ENCODE results near the gene DNAAF3.
"Not testable (repeated sequence)": the region's sequence is repeated elsewhere in the genome, so short reads cannot be mapped to it uniquely, and the experiment has no call there.

The DNAAF3 gene

GRCh38 chr19:55175117-55175867 is 8.9 kb upstream of the DNAAF3 start:
- H3K4me3 ChIP-seq (ENCODE audit: low read depth, low read length) = no peak overlapping the region
- TF ChIP-seq CTCF (IDR thresholded peaks at IDR 0.05; ENCODE audit: borderline replicate concordance, insufficient read depth, low read depth, low read length) = no peak

- H3K4me3 ChIP-seq (ENCODE audit: low read depth, low read length) = no peak overlapping the region
- TF ChIP-seq CTCF (IDR thresholded peaks at IDR 0.05; ENCODE audit: borderline replicate concordance, insufficient read depth, low read depth, low read length) = no peak
These were observed 8.2 kb upstream of the DNAAF3 start for GRCh38 chr19:55174425-55175116.

- H3K4me3 ChIP-seq (ENCODE audit: low read depth, low read length) = no peak overlapping the region
- TF ChIP-seq CTCF (IDR thresholded peaks at IDR 0.05; ENCODE audit: borderline replicate concordance, insufficient read depth, low read depth, low read length) = no peak
These were observed 7.4 kb upstream of the DNAAF3 start for GRCh38 chr19:55173714-55174409.

- no peak overlapping the region for H3K4me3 ChIP-seq (ENCODE audit: low read depth, low read length)
- no peak for TF ChIP-seq CTCF (IDR thresholded peaks at IDR 0.05; ENCODE audit: borderline replicate concordance, insufficient read depth, low read depth, low read length)
These were observed 6.8 kb upstream of the DNAAF3 start for GRCh38 chr19:55173186-55173713.

GRCh38 chr19:55172741-55173140 is 6.3 kb upstream of the DNAAF3 start:
- no peak for TF ChIP-seq CTCF (IDR thresholded peaks at IDR 0.05; ENCODE audit: borderline replicate concordance, insufficient read depth, low read depth, low read length)
- H3K4me3 ChIP-seq (ENCODE audit: low read depth, low read length) = no peak overlapping the region

- H3K4me3 ChIP-seq (ENCODE audit: low read depth, low read length) = not testable (repeated sequence)
These were observed 5.9 kb upstream of the DNAAF3 start for GRCh38 chr19:55172318-55172717.

GRCh38 chr19:55171440-55171839 is 5.0 kb upstream of the DNAAF3 start:
- no peak overlapping the region for H3K4me3 ChIP-seq (ENCODE audit: low read depth, low read length)
- no peak for TF ChIP-seq CTCF (IDR thresholded peaks at IDR 0.05; ENCODE audit: borderline replicate concordance, insufficient read depth, low read depth, low read length)
